Naive thymus-derived CD4-positive, alpha-beta T cell (primary cell): ENCODE results near the gene GBGT1. TPM values are rescaled to one million over a fixed set of nuclear protein-coding genes. Genes with fewer than 3 reads are reported as not detected.
"Not testable (repeated sequence)": the region's sequence is repeated elsewhere in the genome, so short reads cannot be mapped to it uniquely, and the experiment has no call there.

Experiments
- ATAC-seq: fragments of 150-1000 bp; cut with Tn5 transposase; 2 replicates; pipeline ENCODE4 v1.10.0; 2021; ENCODE audit warnings: mild to moderate bottlenecking, moderate library complexity
- CTCF ChIA-PET: fragments of 350-600 bp; sonication (Branson Sonifier 250); formaldehyde crosslinking; loops from one replicate; lab custom pipeline; 2021; ENCODE audit warnings: antibody characterized with exemption; lab: Charles Lee
- POLR2A ChIA-PET: fragments of 350-600 bp; sonication (Branson Sonifier 250); formaldehyde crosslinking; loops from one replicate; lab custom pipeline; 2021; ENCODE audit warnings: antibody characterized with exemption, inconsistent platforms; lab: Charles Lee
- DNase-seq, 9 donors: peaks; one replicate each; pipeline versions ENCODE4 v3.0.0 to v3.0.0-alpha.2; 2020 to 2022; ENCODE audit warnings: mixed read lengths in 1 of 9
- H3K27ac ChIP-seq: one replicate; pipeline ENCODE4 v1.7.0; 2013; ENCODE audit warnings: mild to moderate bottlenecking, low read depth, low read length, moderate library complexity
- H3K27me3 ChIP-seq, 2 donors: one replicate each; pipeline ENCODE4 v1.7.0; 2013; ENCODE audit warnings: low read length in 2 of 2, mild to moderate bottlenecking in 2 of 2, moderate library complexity in 2 of 2; ENCODE audit not compliant: control insufficient read depth in 2 of 2, insufficient read depth in 2 of 2
- H3K36me3 ChIP-seq, 3 experiments: 1 replicate in 2 of 3; 2 replicates in 1 of 3; pipeline ENCODE4 v1.7.0; 2013; ENCODE audit warnings: low read length in 3 of 3, mild to moderate bottlenecking in 3 of 3, moderate library complexity in 1 of 3; ENCODE audit not compliant: insufficient read depth in 3 of 3, control insufficient read depth in 2 of 3
- H3K4me1 ChIP-seq, 2 donors: one replicate each; pipeline ENCODE4 v1.7.0; 2013; ENCODE audit warnings: low read length in 2 of 2, mild to moderate bottlenecking in 2 of 2, moderate library complexity in 1 of 2; ENCODE audit not compliant: control insufficient read depth in 2 of 2, insufficient read depth in 2 of 2
- H3K4me3 ChIP-seq: 2 replicates; pipeline ENCODE4 v1.7.0; 2013; ENCODE audit warnings: mild to moderate bottlenecking, low read length
- H3K9me3 ChIP-seq, 3 experiments: 1 replicate in 2 of 3; 2 replicates in 1 of 3; pipeline ENCODE4 v1.7.0; 2013; ENCODE audit warnings: low read length in 3 of 3; ENCODE audit not compliant: control insufficient read depth in 2 of 3
- H3K27ac Mint-ChIP-seq, 9 donors: one replicate each; pipeline ENCODE4 v1.8.0; 2020 to 2022; ENCODE audit warnings: mixed read lengths in 9 of 9, mild to moderate bottlenecking in 8 of 9, moderate library complexity in 5 of 9, inconsistent platforms in 2 of 9
- H3K27me3 Mint-ChIP-seq, 5 donors: one replicate each; pipeline ENCODE4 v1.8.0; 2021 to 2022; ENCODE audit warnings: mixed read lengths in 5 of 5, mild to moderate bottlenecking in 1 of 5
- H3K36me3 Mint-ChIP-seq, 5 donors: one replicate each; pipeline ENCODE4 v1.8.0; 2020 to 2022; ENCODE audit warnings: mixed read lengths in 5 of 5, mild to moderate bottlenecking in 3 of 5, inconsistent platforms in 1 of 5
- H3K4me1 Mint-ChIP-seq, 7 donors: one replicate each; pipeline ENCODE4 v1.8.0; 2020 to 2022; ENCODE audit warnings: mixed read lengths in 7 of 7, mild to moderate bottlenecking in 3 of 7, inconsistent platforms in 1 of 7
- H3K4me3 Mint-ChIP-seq, 10 donors: one replicate each; pipeline ENCODE4 v1.8.0; 2020 to 2022; ENCODE audit warnings: mild to moderate bottlenecking in 10 of 10, mixed read lengths in 10 of 10, moderate library complexity in 6 of 10, inconsistent platforms in 2 of 10
- H3K9me3 Mint-ChIP-seq, 11 donors: one replicate each; pipeline ENCODE4 v1.8.0; 2020 to 2022; ENCODE audit warnings: mixed read lengths in 11 of 11, mild to moderate bottlenecking in 4 of 11, inconsistent platforms in 1 of 11, moderate library complexity in 1 of 11
- intact Hi-C, 2 donors: fragments of 100-400 bp; cut with micrococcal nuclease; formaldehyde crosslinking; loops; one replicate each; pipeline ENCODE4 v1.15.1; 2023
- polyA plus RNA-seq, 2 donors: library from polyadenylated mRNA; unstranded; fragments of 300-500 nt; fragmentation: Illumina TruSeq; gene quantifications; one replicate each; pipeline ENCODE4 v1.2.3, GENCODE V29; 2021
- total RNA-seq, 6 experiments: library from RNA in 5 of 6; stranded (reverse) in 5 of 6; gene quantifications; 1 replicate in 5 of 6; 2 replicates in 1 of 6; pipeline ENCODE4 v1.2.3 and lab custom pipeline; 2021 to 2026

Gene GBGT1
- total and polyA plus RNA-seq, 7 experiments from 2014 or later = 0.14 to 14.8 (median 4.8) TPM; not detected in 1

DNA sequence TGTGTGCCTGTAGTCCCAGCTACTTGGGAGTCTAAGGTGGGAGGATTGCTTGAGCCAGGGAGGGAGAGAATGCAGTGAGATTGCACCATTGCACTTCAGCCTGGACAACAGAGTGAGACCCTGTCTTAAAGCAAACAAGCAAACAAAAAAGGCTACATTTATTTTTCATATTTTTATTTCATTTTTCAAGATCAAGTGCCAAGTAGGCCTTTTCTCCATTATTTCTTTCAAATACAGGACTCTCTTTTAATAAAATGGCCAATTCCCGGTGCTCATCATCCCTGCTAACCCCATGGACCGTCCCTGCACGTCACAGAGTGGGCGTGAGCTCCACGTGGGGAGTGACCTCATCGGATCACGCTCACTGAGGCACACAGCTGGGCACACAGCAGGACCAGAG is 9.3 kb upstream of the GBGT1 start:
- POLR2A ChIA-PET = no interaction called here
- H3K36me3 Mint-ChIP-seq = no peaks in the 10 kb centered on the region
- no peaks in the 10 kb centered on the region for H3K9me3 Mint-ChIP-seq

GRCh38 chr9:133171161-133171961 is 7.6 kb upstream of the GBGT1 start:
- no peaks in the 10 kb centered on the region for H3K27me3 ChIP-seq
- ATAC-seq (no peak), DNase-seq (no peak)
- Mint-ChIP-seq H3K27me3 (peaks cover 0 to 26% (median 0%) of the 10 kb centered on the region in 5 donors), H3K4me1 (no peaks in the 10 kb centered on the region), H3K36me3 (no peaks in the 10 kb centered on the region), H3K4me3 (no peak overlapping the region), H3K27ac (no peak overlapping the region), H3K9me3 (no peaks in the 10 kb centered on the region)
- H3K4me3 ChIP-seq = no peak overlapping the region
- no peaks in the 10 kb centered on the region for H3K36me3 ChIP-seq
- intact Hi-C loops = no loop called here
- no peaks in the 10 kb centered on the region for H3K4me1 ChIP-seq
- ChIA-PET CTCF (no interaction called here), POLR2A (no interaction called here)
- no peaks in the 10 kb centered on the region for H3K9me3 ChIP-seq
- H3K27ac ChIP-seq = no peak overlapping the region

More for the DNA sequence above, 9.3 kb upstream of the GBGT1 start:
- CTCF ChIA-PET = interaction anchor here (0.7 kb wide), 1 partner anchor 244 kb away, joined by 3 read pairs; no protein-coding TSS in a partner anchor
- no peaks in the 10 kb centered on the region for H3K9me3 ChIP-seq
- ATAC-seq (no peak), DNase-seq (no peak)
- Mint-ChIP-seq H3K4me1 (no peaks in the 10 kb centered on the region), H3K4me3 (no peak overlapping the region), H3K27me3 (peaks cover 0 to 37% (median 0%) of the 10 kb centered on the region in 5 donors), H3K27ac (no peak overlapping the region)
- no peaks in the 10 kb centered on the region for H3K27me3 ChIP-seq
- no peak overlapping the region for H3K4me3 ChIP-seq
- no peaks in the 10 kb centered on the region for H3K36me3 ChIP-seq
- H3K4me1 ChIP-seq = no peaks in the 10 kb centered on the region
- intact Hi-C loops = no loop called here
- H3K27ac ChIP-seq = no peak overlapping the region

GRCh38 chr9:133170716-133171115 is 7.0 kb upstream of the GBGT1 start:
- H3K9me3 ChIP-seq = no peaks in the 10 kb centered on the region
- no peak overlapping the region for H3K27ac ChIP-seq
- no peak overlapping the region for H3K4me3 ChIP-seq
- Mint-ChIP-seq H3K4me3 (no peak overlapping the region), H3K27me3 (peaks cover 0 to 22% (median 0%) of the 10 kb centered on the region in 5 donors), H3K27ac (no peak overlapping the region), H3K4me1 (no peaks in the 10 kb centered on the region), H3K9me3 (no peaks in the 10 kb centered on the region), H3K36me3 (no peaks in the 10 kb centered on the region)
- intact Hi-C loops = no loop called here
- POLR2A ChIA-PET = interaction anchor here (0.7 kb wide), 1 partner anchor 841 kb away, joined by 7 read pairs; no protein-coding TSS in a partner anchor
- H3K4me1 ChIP-seq = no peaks in the 10 kb centered on the region
- CTCF ChIA-PET = interaction anchor here (0.6 kb wide), 2 partner anchors 10 to 238 kb away, joined by 3 to 6 read pairs; no protein-coding TSS in a partner anchor
- DNase-seq = no peak
- no peak for ATAC-seq
- H3K27me3 ChIP-seq = no peaks in the 10 kb centered on the region
- no peaks in the 10 kb centered on the region for H3K36me3 ChIP-seq

DNA sequence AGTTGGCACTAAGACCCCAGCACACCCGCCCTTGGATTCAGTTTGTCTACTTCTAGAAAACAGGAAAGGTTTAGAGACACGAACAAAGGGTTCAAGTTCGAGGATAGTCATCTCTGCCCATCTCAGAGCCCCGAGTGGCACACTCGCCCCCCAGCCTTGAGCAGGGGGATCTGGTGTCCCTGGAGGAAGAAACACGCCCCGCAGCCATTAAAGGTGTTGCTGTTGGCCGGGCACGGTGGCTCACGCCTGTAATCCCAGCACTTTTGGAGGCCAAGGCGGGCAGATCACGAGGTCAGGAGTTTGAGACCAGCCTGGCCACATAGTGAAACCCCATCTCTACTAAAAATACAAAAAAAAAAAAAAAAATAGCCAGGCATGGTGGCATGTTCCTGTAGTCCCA is 6.0 kb upstream of the GBGT1 start:
- CTCF ChIA-PET = interaction anchor here (0.6 to 0.7 kb wide), 2 partner anchors 117 to 1570 kb away, joined by 3 to 5 read pairs; no protein-coding TSS in a partner anchor
- not testable (repeated sequence) for DNase-seq

GRCh38 chr9:133169102-133169501 is 5.4 kb upstream of the GBGT1 start:
- Histone ChIP-seq H3K36me3 (no peaks in the 10 kb centered on the region), H3K27ac (no peak overlapping the region), H3K9me3 (no peaks in the 10 kb centered on the region), H3K27me3 (no peaks in the 10 kb centered on the region), H3K4me3 (no peak overlapping the region), H3K4me1 (no peaks in the 10 kb centered on the region)
- peaks cover 0 to 1% (median 0%) of the 10 kb centered on the region in 7 donors for H3K4me1 Mint-ChIP-seq
- intact Hi-C loops = no loop called here
- no peaks in the 10 kb centered on the region for H3K36me3 Mint-ChIP-seq
- no peak for DNase-seq
- no peak overlapping the region for H3K4me3 Mint-ChIP-seq
- ChIA-PET POLR2A (no interaction called here), CTCF (no interaction called here)
- no peaks in the 10 kb centered on the region for H3K9me3 Mint-ChIP-seq
- no peak overlapping the region for H3K27ac Mint-ChIP-seq
- no peak for ATAC-seq
- H3K27me3 Mint-ChIP-seq = peaks cover 0 to 14% (median 0%) of the 10 kb centered on the region in 5 donors

More for the DNA sequence above, 6.0 kb upstream of the GBGT1 start:
- POLR2A ChIA-PET, H3K4me3 ChIP-seq, H3K4me3 Mint-ChIP-seq, H3K9me3 Mint-ChIP-seq, ATAC-seq, intact Hi-C loops, H3K36me3 ChIP-seq, H3K36me3 Mint-ChIP-seq, H3K27me3 ChIP-seq, H3K9me3 ChIP-seq, H3K4me1 ChIP-seq, H3K4me1 Mint-ChIP-seq, H3K27ac ChIP-seq, H3K27ac Mint-ChIP-seq: not testable (repeated sequence)
- peaks cover 0 to 20% (median 0%) of the 10 kb centered on the region in 5 donors for H3K27me3 Mint-ChIP-seq

- no peak overlapping the region for H3K4me3 ChIP-seq
- H3K9me3 Mint-ChIP-seq = no peaks in the 10 kb centered on the region
- H3K27ac Mint-ChIP-seq = peak overlapping the region in 1 of 9 donors; percentile 18
- POLR2A ChIA-PET = no interaction called here
- no peaks in the 10 kb centered on the region for H3K4me1 ChIP-seq
- intact Hi-C loops = no loop called here
- H3K4me3 Mint-ChIP-seq = no peak overlapping the region
- ATAC-seq = no peak
- peaks cover 0 to 5% (median 0%) of the 10 kb centered on the region in 7 donors for H3K4me1 Mint-ChIP-seq
- H3K27me3 Mint-ChIP-seq = peaks cover 0 to 12% (median 0%) of the 10 kb centered on the region in 5 donors
- DNase-seq = no peak
- no peaks in the 10 kb centered on the region for H3K36me3 Mint-ChIP-seq
- no peaks in the 10 kb centered on the region for H3K27me3 ChIP-seq
- H3K27ac ChIP-seq = no peak overlapping the region
- no peaks in the 10 kb centered on the region for H3K9me3 ChIP-seq
- CTCF ChIA-PET = no interaction called here
- no peaks in the 10 kb centered on the region for H3K36me3 ChIP-seq
These were observed 4.7 kb upstream of the GBGT1 start for GRCh38 chr9:133168432-133168831.
